Esophagus muscularis mucosa (tissue), 4 donors: ENCODE results near the gene NUP50.

ENCODE experiments used
- EP300 ChIP-seq: sonication (generic); formaldehyde crosslinking; IDR thresholded peaks from one replicate; pipeline ENCODE4 v1.6.1; 2017; ENCODE audit warnings: antibody characterized with exemption
- POLR2A ChIP-seq: fragments of 450-650 bp; IDR thresholded peaks from one replicate; pipeline ENCODE4 v1.6.1; 2017; ENCODE audit warnings: antibody characterized with exemption, moderate library complexity, mild to moderate bottlenecking, low read depth
- TF ChIP-seq, protein P1 (sequence below), 3 experiments: fragments of 200-600 bp in 2 of 3; fragments of 450-650 bp in 1 of 3; sonication (generic) in 2 of 3; IDR thresholded peaks; one replicate each; pipeline ENCODE4 v1.5.1; 2017 to 2019; ENCODE audit warnings: antibody characterized with exemption in 3 of 3, mild to moderate bottlenecking in 2 of 3, moderate library complexity in 1 of 3

- TF ChIP-seq, protein P1, sequence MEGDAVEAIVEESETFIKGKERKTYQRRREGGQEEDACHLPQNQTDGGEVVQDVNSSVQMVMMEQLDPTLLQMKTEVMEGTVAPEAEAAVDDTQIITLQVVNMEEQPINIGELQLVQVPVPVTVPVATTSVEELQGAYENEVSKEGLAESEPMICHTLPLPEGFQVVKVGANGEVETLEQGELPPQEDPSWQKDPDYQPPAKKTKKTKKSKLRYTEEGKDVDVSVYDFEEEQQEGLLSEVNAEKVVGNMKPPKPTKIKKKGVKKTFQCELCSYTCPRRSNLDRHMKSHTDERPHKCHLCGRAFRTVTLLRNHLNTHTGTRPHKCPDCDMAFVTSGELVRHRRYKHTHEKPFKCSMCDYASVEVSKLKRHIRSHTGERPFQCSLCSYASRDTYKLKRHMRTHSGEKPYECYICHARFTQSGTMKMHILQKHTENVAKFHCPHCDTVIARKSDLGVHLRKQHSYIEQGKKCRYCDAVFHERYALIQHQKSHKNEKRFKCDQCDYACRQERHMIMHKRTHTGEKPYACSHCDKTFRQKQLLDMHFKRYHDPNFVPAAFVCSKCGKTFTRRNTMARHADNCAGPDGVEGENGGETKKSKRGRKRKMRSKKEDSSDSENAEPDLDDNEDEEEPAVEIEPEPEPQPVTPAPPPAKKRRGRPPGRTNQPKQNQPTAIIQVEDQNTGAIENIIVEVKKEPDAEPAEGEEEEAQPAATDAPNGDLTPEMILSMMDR (IDR thresholded peaks at IDR 0.05), result no peak
- TF ChIP-seq POLR2A (no peak), EP300 (no peak)
Measured at GRCh38 chr22:45164270-45165088, 754 bp downstream of the NUP50 start.
